Thyroid gland (tissue), 4 donors: ENCODE measurements around the gene PRKCA.

Experiments
- CTCF ChIP-seq, 6 experiments: fragments of 200-600 bp in 3 of 6; fragments of 450-650 bp in 3 of 6; sonication (generic) in 3 of 6; IDR thresholded peaks; one replicate each; pipeline ENCODE4 v1.5.1; 2016 to 2019; ENCODE audit warnings: antibody characterized with exemption in 6 of 6, mild to moderate bottlenecking in 2 of 6, inconsistent platforms in 1 of 6, moderate library complexity in 1 of 6
- POLR2A ChIP-seq, 2 donors: fragments of 450-650 bp; IDR thresholded peaks; one replicate each; pipeline ENCODE4 v1.6.1; 2017; ENCODE audit warnings: antibody characterized with exemption in 2 of 2, mild to moderate bottlenecking in 2 of 2, moderate library complexity in 1 of 2

- TF ChIP-seq CTCF (IDR thresholded peaks at IDR 0.05) (no peak), POLR2A (IDR thresholded peaks at IDR 0.05) (no peak)
Measured at GRCh38 chr17:66711401-66711800, 409.0 kb downstream of the PRKCA start.
